Activated naive CD4-positive, alpha-beta T cell treated with anti-CD3 and anti-CD28 coated beads, Interleukin-2, amount 50 U/mL, for 72 hours (primary cell): Measurements from ENCODE around the gene HLA-DRB1. TPM values are rescaled to one million over a fixed set of nuclear protein-coding genes. Genes with fewer than 3 reads are reported as not detected.
"Not testable (repeated sequence)": the region's sequence is repeated elsewhere in the genome, so short reads cannot be mapped to it uniquely, and the experiment has no call there.

Experiments
- ATAC-seq, 2 donors: fragments of 150-1000 bp; cut with Tn5 transposase; 2 replicates each; pipeline ENCODE4 v1.10.0; 2021; ENCODE audit warnings: mild to moderate bottlenecking in 2 of 2, moderate library complexity in 2 of 2
- DNase-seq, 2 donors: peaks; one replicate each; pipeline ENCODE4 v3.0.0; 2021 to 2022; ENCODE audit warnings: low spot score in 2 of 2
- H3K27ac Mint-ChIP-seq, 2 donors: one replicate each; pipeline ENCODE4 v1.8.0; 2022; ENCODE audit warnings: mild to moderate bottlenecking in 2 of 2, mixed read lengths in 2 of 2
- H3K36me3 Mint-ChIP-seq, 2 donors: one replicate each; pipeline ENCODE4 v1.8.0; 2022; ENCODE audit warnings: mixed read lengths in 2 of 2
- H3K9me3 Mint-ChIP-seq, 2 donors: one replicate each; pipeline ENCODE4 v1.8.0; 2022; ENCODE audit warnings: mixed read lengths in 2 of 2
- total RNA-seq, 2 donors: library from RNA; stranded (reverse); gene quantifications; one replicate each; pipeline ENCODE4 v1.2.3, GENCODE V29; 2022

The HLA-DRB1 gene
- total RNA-seq, 2 donors from 2014 or later, result 4.4 to 9.5 TPM

GRCh38 chr6:32530431-32530793, 59.2 kb downstream of the HLA-DRB1 start:
- DNase-seq, H3K36me3 Mint-ChIP-seq, ATAC-seq, H3K27ac Mint-ChIP-seq, H3K9me3 Mint-ChIP-seq: not testable (repeated sequence)

- no peaks in the 10 kb centered on the region for H3K36me3 Mint-ChIP-seq
- DNase-seq (no peak), ATAC-seq (peak; percentile 37 to 46)
- H3K9me3 Mint-ChIP-seq, result no peaks in the 10 kb centered on the region
- H3K27ac Mint-ChIP-seq, result no peak within 1 kb of the TSS
These were observed 59.8 kb downstream of the HLA-DRB1 start, which contains the start of gene HLA-DRB5 for GRCh38 chr6:32529697-32530430. HLA-DRB5 (minus strand) TSS chr6:32530287; CDS start chr6:32530224, 63 bp downstream.

Other genes with a start within 250 kb of the HLA-DRB1 start
- not detected for gene TSBP1, start 217.9 kb downstream of the HLA-DRB1 start, total RNA-seq
- not detected for gene BTNL2, start 182.7 kb downstream of the HLA-DRB1 start, total RNA-seq
- gene HLA-DRA, start 150.0 kb downstream of the HLA-DRB1 start, total RNA-seq, result 1 to 10 TPM; 1.9 to 2.2 TPM
- 1 to 10 TPM; 1.1 to 1.6 TPM for gene HLA-DRB5, start 59.6 kb downstream of the HLA-DRB1 start, total RNA-seq
- gene HLA-DQA1, start 47.6 kb upstream of the HLA-DRB1 start, total RNA-seq, result 1 to 10 TPM in 1 of 2 donors, not detected in 1; 1.7 TPM
- 10 to 100 TPM in 1 of 2 donors, not detected in 1; 34.7 TPM for gene HLA-DQB1, start 76.8 kb upstream of the HLA-DRB1 start, total RNA-seq
- not detected for gene HLA-DQA2, start 151.5 kb upstream of the HLA-DRB1 start, total RNA-seq
- under 1 TPM in 1 of 2 donors, not detected in 1; 0.54 TPM for gene HLA-DQB2, start 173.7 kb upstream of the HLA-DRB1 start, total RNA-seq
- 1 to 10 TPM; 3.8 to 4.0 TPM for gene HLA-DOB, start 227.2 kb upstream of the HLA-DRB1 start, total RNA-seq
- 100 to 1,000 TPM; 118 to 128 TPM for gene TAP2, start 248.9 kb upstream of the HLA-DRB1 start, total RNA-seq